IMR-90 (cell line): Measurements from ENCODE around the gene CCT3. TPM values are rescaled to one million over a fixed set of nuclear protein-coding genes. Genes with fewer than 3 reads are reported as not detected.

Experiments used
- ATAC-seq: fragments of 200-7000 bp; cut with Tn5 transposase; 2 replicates; pipeline ENCODE4 v1.9.1; 2020; ENCODE audit warnings: low read depth, mild to moderate bottlenecking, moderate library complexity
- BruUV-seq: library from RNA; stranded (reverse); fragments of 400-500 nt; replicated peaks from 2 replicates; lab custom pipeline; 2021; lab: Mats Ljungman, UMichigan
- CTCF ChIA-PET: fragments of 300-600 bp; formaldehyde crosslinking; extraction: SDS; loops from one replicate; lab custom pipeline; 2021; ENCODE audit warnings: antibody characterized with exemption; lab: Yijun Ruan, JAX
- POLR2A ChIA-PET: fragments of 300-600 bp; sonication (Branson Sonifier 250); formaldehyde crosslinking; loops from one replicate; lab custom pipeline; 2022; ENCODE audit warnings: antibody characterized with exemption; ENCODE audit not compliant: unreplicated experiment; lab: Charles Lee
- DNase-seq: peaks from one replicate; pipeline ENCODE4 v3.0.0; 2013
- H2AFZ ChIP-seq: replicated peaks from 2 replicates; pipeline ENCODE3; 2013; ENCODE audit warnings: low read length, mild to moderate bottlenecking; ENCODE audit not compliant: poor library complexity
- H2AK5ac ChIP-seq: 2 replicates; pipeline ENCODE4 v1.6.1; 2013; ENCODE audit warnings: low read depth, low read length, inconsistent platforms
- H2AK9ac ChIP-seq: replicated peaks from 2 replicates; pipeline ENCODE3; 2013; ENCODE audit warnings: mild to moderate bottlenecking, low read depth, low read length, moderate library complexity; ENCODE audit not compliant: poor library complexity
- H2BK120ac ChIP-seq: 2 replicates; pipeline ENCODE4 v1.6.1; 2013; ENCODE audit warnings: low read depth, low read length, inconsistent platforms
- H2BK15ac ChIP-seq: 3 replicates; pipeline ENCODE4 v1.6.1; 2013; ENCODE audit warnings: low read depth, low read length, inconsistent platforms
- H2BK20ac ChIP-seq: 2 replicates; pipeline ENCODE4 v1.6.1; 2013; ENCODE audit warnings: low read depth, mild to moderate bottlenecking, inconsistent platforms, low read length, moderate library complexity
- H2BK5ac ChIP-seq: 2 replicates; pipeline ENCODE4 v1.6.1; 2013; ENCODE audit warnings: mild to moderate bottlenecking, low read depth, low read length, inconsistent platforms; ENCODE audit not compliant: poor library complexity, severe bottlenecking
- H3K14ac ChIP-seq: replicated peaks from 2 replicates; pipeline ENCODE4 v1.6.1; 2013; ENCODE audit warnings: low read depth, low read length, inconsistent platforms
- H3K18ac ChIP-seq: 2 replicates; pipeline ENCODE4 v1.6.1; 2013; ENCODE audit warnings: low read depth, low read length, control low read depth
- H3K23ac ChIP-seq: 2 replicates; pipeline ENCODE4 v1.6.1; 2013; ENCODE audit warnings: low read depth, low read length, inconsistent platforms
- H3K27ac ChIP-seq: 2 replicates; pipeline ENCODE4 v1.5.1; 2013; ENCODE audit warnings: mild to moderate bottlenecking, control low read depth, low read length; ENCODE audit not compliant: insufficient read depth
- H3K27me3 ChIP-seq: 2 replicates; pipeline ENCODE4 v1.6.1; 2013; ENCODE audit warnings: low read length; ENCODE audit not compliant: control insufficient read depth, insufficient read depth
- H3K36me3 ChIP-seq: 2 replicates; pipeline ENCODE4 v1.6.1; 2013; ENCODE audit warnings: low read length, mixed read lengths; ENCODE audit not compliant: control insufficient read depth, insufficient read depth
- H3K4ac ChIP-seq: 2 replicates; pipeline ENCODE4 v1.6.1; 2013; ENCODE audit warnings: low read depth, low read length, inconsistent platforms
- H3K4me1 ChIP-seq: 2 replicates; pipeline ENCODE4 v1.6.1; 2013; ENCODE audit warnings: low read length, mixed read lengths; ENCODE audit not compliant: control insufficient read depth, insufficient read depth
- H3K4me2 ChIP-seq: 2 replicates; pipeline ENCODE4 v1.6.1; 2013; ENCODE audit warnings: low read depth, mild to moderate bottlenecking, control low read depth, low read length, moderate library complexity
- H3K4me3 ChIP-seq: 2 replicates; pipeline ENCODE4 v1.5.1; 2013; ENCODE audit warnings: low read depth, mild to moderate bottlenecking, control low read depth, low read length, moderate library complexity; ENCODE audit not compliant: insufficient read depth
- H3K56ac ChIP-seq: 2 replicates; pipeline ENCODE4 v1.6.1; 2013; ENCODE audit warnings: low read length, inconsistent platforms; ENCODE audit not compliant: insufficient read depth; ENCODE audit errors: extremely low read depth
- H3K79me1 ChIP-seq, 2 experiments: 2 replicates each; pipeline ENCODE4 v1.6.1; 2013; ENCODE audit warnings: low read length in 2 of 2, inconsistent platforms in 1 of 2, low read depth in 1 of 2
- H3K9ac ChIP-seq: 2 replicates; pipeline ENCODE4 v1.6.1; 2013; ENCODE audit warnings: low read depth, low read length, control low read depth
- H3K9me1 ChIP-seq: 2 replicates; pipeline ENCODE4 v1.6.1; 2013; ENCODE audit warnings: low read length, inconsistent platforms; ENCODE audit not compliant: insufficient read depth
- H3K9me3 ChIP-seq: 2 replicates; pipeline ENCODE4 v1.6.1; 2013; ENCODE audit warnings: low read length; ENCODE audit not compliant: control insufficient read depth, insufficient read depth
- H4K20me1 ChIP-seq: 2 replicates; pipeline ENCODE4 v1.6.1; 2013; ENCODE audit warnings: low read length, inconsistent platforms; ENCODE audit not compliant: insufficient read depth
- H4K5ac ChIP-seq: 2 replicates; pipeline ENCODE4 v1.6.1; 2013; ENCODE audit warnings: mild to moderate bottlenecking, low read depth, low read length, control low read depth
- H4K8ac ChIP-seq, 2 experiments: 2 replicates each; pipeline ENCODE4 v1.6.1; 2013; ENCODE audit warnings: low read depth in 2 of 2, low read length in 2 of 2, control low read depth in 1 of 2, inconsistent platforms in 1 of 2
- H4K91ac ChIP-seq: 2 replicates; pipeline ENCODE4 v1.6.1; 2013; ENCODE audit warnings: low read depth, low read length, inconsistent platforms; ENCODE audit not compliant: insufficient read depth
- MAZ ChIP-seq: IDR thresholded peaks from 2 replicates; pipeline ENCODE4 v1.6.1; 2012; ENCODE audit warnings: low read depth, mild to moderate bottlenecking, low read length, improper control_type of control experiment, moderate library complexity, borderline replicate concordance
- POLR2A ChIP-seq: IDR thresholded peaks from 2 replicates; pipeline ENCODE4 v1.6.1; 2012; ENCODE audit warnings: mild to moderate bottlenecking, low read depth, low read length
- RFX5 ChIP-seq: IDR thresholded peaks from 2 replicates; pipeline ENCODE4 v1.8.0; 2012; ENCODE audit warnings: low read depth, mild to moderate bottlenecking, low read length, moderate library complexity
- SMC3 ChIP-seq: fragments of 150-350 bp; IDR thresholded peaks from 2 replicates; pipeline ENCODE4 v1.6.1; 2016; ENCODE audit warnings: low read depth, mild to moderate bottlenecking, antibody characterized with exemption, low read length, moderate library complexity
- WGBS, 2 experiments: methylation state at CpG; one replicate each; pipeline versions ENCODE4 v1.1.5 to v1.1.7; 2013; ENCODE audit warnings: missing lambda C conversion rate in 2 of 2; ENCODE audit not compliant: insufficient read length in 1 of 2; ENCODE audit errors: extremely low coverage in 2 of 2; 5-methylcytosine and 5-hydroxymethylcytosine counted together
- dilution Hi-C: fragments of 300-500 bp; cut with HindIII; formaldehyde crosslinking; loops from one replicate; pipeline ENCODE4 v1.14.3; 2018; ENCODE audit warnings: low sequenced_read_pairs; ENCODE audit not compliant: unreplicated experiment
- in situ Hi-C: fragments of 300-500 bp; cut with MboI; formaldehyde crosslinking; loops from 3 replicates; pipeline ENCODE4 v1.14.3; 2019; ENCODE audit warnings: low sequenced_read_pairs, inconsistent platforms, mixed read lengths
- intact Hi-C: fragments of 100-400 bp; cut with micrococcal nuclease; formaldehyde crosslinking; loops from 2 replicates; pipeline ENCODE4 v1.10.0; 2022
- polyA plus RNA-seq, 3 experiments: library from polyadenylated mRNA; depleted of rRNA; stranded (reverse); fragments of >200 nt; gene quantifications; 2 replicates each; pipeline ENCODE4 v1.2.3, GENCODE V29; 2012; ENCODE audit warnings: low replicate concordance in 1 of 3
- total RNA-seq: library from RNA; depleted of rRNA; stranded (reverse); fragments of >200 nt; gene quantifications from 2 replicates; pipeline ENCODE4 v1.2.3, GENCODE V29; 2012

CCT3 gene
- total and polyA plus RNA-seq, 2 of the 4 experiments (the other 2 are of a cell fraction): 313 to 595 TPM

- H2AK5ac ChIP-seq: peak overlapping the region; percentile 76; the same call in 1 of the 2 replicates
- in situ Hi-C loops: no loop called here
- peak overlapping the region; percentile 90 for H3K4me2 ChIP-seq
- H4K20me1 ChIP-seq: peaks cover 32% of the 10 kb centered on the region
- peak overlapping the region; percentile 35; the same call in 1 of the 2 replicates for H3K18ac ChIP-seq
- peaks cover 17% of the 10 kb centered on the region for H3K36me3 ChIP-seq
- WGBS, 2 experiments: 6% methylated on average over 3 of the region's 22 CpGs; no CpG with 5 or more reads in 1 of the 2 experiments
- H2BK15ac ChIP-seq: no peak overlapping the region; the same call in 2 of the 3 replicates
- ATAC-seq: no peak
- H3K27me3 ChIP-seq: no peaks in the 10 kb centered on the region
- H4K91ac ChIP-seq: peak overlapping the region; percentile 21
- H3K14ac ChIP-seq: peak overlapping the region; percentile 88
- H2AFZ ChIP-seq: peak overlapping the region; percentile 65
- no TSS peak for BruUV-seq
- H3K4me1 ChIP-seq: peaks cover 9% of the 10 kb centered on the region
- intact Hi-C loops: no loop called here
- H3K9ac ChIP-seq: peak overlapping the region; percentile 86
- peak overlapping the region; percentile 72 to 74 for H4K8ac ChIP-seq
- H3K56ac ChIP-seq: peak overlapping the region; percentile 79
- H2BK120ac ChIP-seq: no peak overlapping the region
- peak overlapping the region; percentile 53 for H3K4ac ChIP-seq
- dilution Hi-C loops: no loop called here
- CTCF ChIA-PET: interaction anchor here (0.6 to 1.0 kb wide), 2 partner anchors 17 to 342 kb away, joined by 3 to 7 read pairs; partner anchors contain the start of gene VHLL
- TF ChIP-seq POLR2A: peak; percentile 18; the same call in 1 of the 2 replicates
- TF ChIP-seq SMC3: no peak
- no peak for TF ChIP-seq RFX5
- no peak for TF ChIP-seq MAZ
- H3K9me3 ChIP-seq: no peaks in the 10 kb centered on the region
- peak overlapping the region; percentile 90 for H2AK9ac ChIP-seq
- peak overlapping the region; percentile 55 for H4K5ac ChIP-seq
- H2BK5ac ChIP-seq: peak overlapping the region; percentile 4
- peaks cover 45 to 71% of the 10 kb centered on the region in 2 experiments; a peak in 3 of 4 replicates for H3K79me1 ChIP-seq
- H3K9me1 ChIP-seq: peaks cover 7% of the 10 kb centered on the region
- no peak overlapping the region for H2BK20ac ChIP-seq
- peak overlapping the region; percentile 25 for H3K23ac ChIP-seq
- peak; percentile 45 for DNase-seq
- peak overlapping the region; percentile 67 for H3K4me3 ChIP-seq
- POLR2A ChIA-PET: interaction anchor here (0.6 to 1.7 kb wide), 4 partner anchors 14 to 69 kb away, joined by 3 to 8 read pairs (median 4); partner anchors contain the start of genes GLMP and PMF1
- H3K27ac ChIP-seq: peak overlapping the region; percentile 78
Measured at GRCh38 chr1:156281693-156282478, 56.2 kb downstream of the CCT3 start.
